Middle frontal gyrus (tissue), 1 donor: ENCODE results near the gene SMCHD1.
"Not testable (repeated sequence)": the region's sequence is repeated elsewhere in the genome, so short reads cannot be mapped to it uniquely, and the experiment has no call there.

ENCODE experiments used
- DNase-seq: peaks from one replicate; pipeline ENCODE4 v3.0.0-alpha.2; 2015; ENCODE audit warnings: low spot score; ENCODE audit errors: extremely low spot score

The SMCHD1 gene

GRCh38 chr18:2657788-2658458 is 2.4 kb downstream of the SMCHD1 start:
- DNase-seq: no peak

- not testable (repeated sequence) for DNase-seq
Measured at GRCh38 chr18:2660849-2661248, 5.3 kb downstream of the SMCHD1 start.

- DNase-seq: not testable (repeated sequence)
Measured at GRCh38 chr18:2662288-2662687, 6.8 kb downstream of the SMCHD1 start.

GRCh38 chr18:2662990-2663389 is 7.5 kb downstream of the SMCHD1 start:
- DNase-seq: no peak

- no peak for DNase-seq
Measured at GRCh38 chr18:2672410-2672809, 16.9 kb downstream of the SMCHD1 start.

- no peak for DNase-seq
Measured at GRCh38 chr18:2672872-2673271, 17.3 kb downstream of the SMCHD1 start.

- not testable (repeated sequence) for DNase-seq
Measured at GRCh38 chr18:2678933-2679332, 23.4 kb downstream of the SMCHD1 start.

GRCh38 chr18:2680216-2680792 is 24.8 kb downstream of the SMCHD1 start:
- DNase-seq: no peak

- DNase-seq: no peak
Measured at GRCh38 chr18:2681993-2682603, 26.6 kb downstream of the SMCHD1 start.

GRCh38 chr18:2683055-2683454 is 27.5 kb downstream of the SMCHD1 start:
- DNase-seq: no peak

GRCh38 chr18:2686349-2686968 is 30.9 kb downstream of the SMCHD1 start:
- no peak for DNase-seq

GRCh38 chr18:2687390-2688001 is 32.0 kb downstream of the SMCHD1 start:
- DNase-seq: no peak

- DNase-seq: no peak
Measured at GRCh38 chr18:2692508-2692907, 37.0 kb downstream of the SMCHD1 start.

- no peak for DNase-seq
Measured at GRCh38 chr18:2697184-2697583, 41.7 kb downstream of the SMCHD1 start.

- no peak for DNase-seq
Measured at GRCh38 chr18:2699001-2699400, 43.5 kb downstream of the SMCHD1 start.

GRCh38 chr18:2704541-2704940 is 49.0 kb downstream of the SMCHD1 start:
- no peak for DNase-seq

GRCh38 chr18:2706903-2707302 is 51.4 kb downstream of the SMCHD1 start:
- no peak for DNase-seq

GRCh38 chr18:2707551-2708168 is 52.1 kb downstream of the SMCHD1 start:
- no peak for DNase-seq

- no peak for DNase-seq
Measured at GRCh38 chr18:2709316-2709715, 53.8 kb downstream of the SMCHD1 start.

- DNase-seq: no peak
Measured at GRCh38 chr18:2714140-2714539, 58.6 kb downstream of the SMCHD1 start.

- DNase-seq: no peak
Measured at GRCh38 chr18:2715990-2716389, 60.5 kb downstream of the SMCHD1 start.
